Naive thymus-derived CD4-positive, alpha-beta T cell (primary cell): ENCODE results near the gene PROSER2. TPM values are rescaled to one million over a fixed set of nuclear protein-coding genes. Genes with fewer than 3 reads are reported as not detected.

ENCODE experiments used
- ATAC-seq: fragments of 150-1000 bp; cut with Tn5 transposase; 2 replicates; pipeline ENCODE4 v1.10.0; 2021; ENCODE audit warnings: mild to moderate bottlenecking, moderate library complexity
- CTCF ChIA-PET: fragments of 350-600 bp; sonication (Branson Sonifier 250); formaldehyde crosslinking; loops from one replicate; lab custom pipeline; 2021; ENCODE audit warnings: antibody characterized with exemption; lab: Charles Lee
- POLR2A ChIA-PET: fragments of 350-600 bp; sonication (Branson Sonifier 250); formaldehyde crosslinking; loops from one replicate; lab custom pipeline; 2021; ENCODE audit warnings: antibody characterized with exemption, inconsistent platforms; lab: Charles Lee
- DNase-seq, 9 donors: peaks; one replicate each; pipeline versions ENCODE4 v3.0.0 to v3.0.0-alpha.2; 2020 to 2022; ENCODE audit warnings: mixed read lengths in 1 of 9
- H3K27ac ChIP-seq: one replicate; pipeline ENCODE4 v1.7.0; 2013; ENCODE audit warnings: mild to moderate bottlenecking, low read depth, low read length, moderate library complexity
- H3K27me3 ChIP-seq, 2 donors: one replicate each; pipeline ENCODE4 v1.7.0; 2013; ENCODE audit warnings: low read length in 2 of 2, mild to moderate bottlenecking in 2 of 2, moderate library complexity in 2 of 2; ENCODE audit not compliant: control insufficient read depth in 2 of 2, insufficient read depth in 2 of 2
- H3K36me3 ChIP-seq, 3 experiments: 1 replicate in 2 of 3; 2 replicates in 1 of 3; pipeline ENCODE4 v1.7.0; 2013; ENCODE audit warnings: low read length in 3 of 3, mild to moderate bottlenecking in 3 of 3, moderate library complexity in 1 of 3; ENCODE audit not compliant: insufficient read depth in 3 of 3, control insufficient read depth in 2 of 3
- H3K4me1 ChIP-seq, 2 donors: one replicate each; pipeline ENCODE4 v1.7.0; 2013; ENCODE audit warnings: low read length in 2 of 2, mild to moderate bottlenecking in 2 of 2, moderate library complexity in 1 of 2; ENCODE audit not compliant: control insufficient read depth in 2 of 2, insufficient read depth in 2 of 2
- H3K4me3 ChIP-seq: 2 replicates; pipeline ENCODE4 v1.7.0; 2013; ENCODE audit warnings: mild to moderate bottlenecking, low read length
- H3K9me3 ChIP-seq, 3 experiments: 1 replicate in 2 of 3; 2 replicates in 1 of 3; pipeline ENCODE4 v1.7.0; 2013; ENCODE audit warnings: low read length in 3 of 3; ENCODE audit not compliant: control insufficient read depth in 2 of 3
- H3K27ac Mint-ChIP-seq, 9 donors: one replicate each; pipeline ENCODE4 v1.8.0; 2020 to 2022; ENCODE audit warnings: mixed read lengths in 9 of 9, mild to moderate bottlenecking in 8 of 9, moderate library complexity in 5 of 9, inconsistent platforms in 2 of 9
- H3K27me3 Mint-ChIP-seq, 5 donors: one replicate each; pipeline ENCODE4 v1.8.0; 2021 to 2022; ENCODE audit warnings: mixed read lengths in 5 of 5, mild to moderate bottlenecking in 1 of 5
- H3K36me3 Mint-ChIP-seq, 5 donors: one replicate each; pipeline ENCODE4 v1.8.0; 2020 to 2022; ENCODE audit warnings: mixed read lengths in 5 of 5, mild to moderate bottlenecking in 3 of 5, inconsistent platforms in 1 of 5
- H3K4me1 Mint-ChIP-seq, 7 donors: one replicate each; pipeline ENCODE4 v1.8.0; 2020 to 2022; ENCODE audit warnings: mixed read lengths in 7 of 7, mild to moderate bottlenecking in 3 of 7, inconsistent platforms in 1 of 7
- H3K4me3 Mint-ChIP-seq, 10 donors: one replicate each; pipeline ENCODE4 v1.8.0; 2020 to 2022; ENCODE audit warnings: mild to moderate bottlenecking in 10 of 10, mixed read lengths in 10 of 10, moderate library complexity in 6 of 10, inconsistent platforms in 2 of 10
- H3K9me3 Mint-ChIP-seq, 11 donors: one replicate each; pipeline ENCODE4 v1.8.0; 2020 to 2022; ENCODE audit warnings: mixed read lengths in 11 of 11, mild to moderate bottlenecking in 4 of 11, inconsistent platforms in 1 of 11, moderate library complexity in 1 of 11
- intact Hi-C, 2 donors: fragments of 100-400 bp; cut with micrococcal nuclease; formaldehyde crosslinking; loops; one replicate each; pipeline ENCODE4 v1.15.1; 2023
- polyA plus RNA-seq, 2 donors: library from polyadenylated mRNA; unstranded; fragments of 300-500 nt; fragmentation: Illumina TruSeq; gene quantifications; one replicate each; pipeline ENCODE4 v1.2.3, GENCODE V29; 2021
- total RNA-seq, 6 experiments: library from RNA in 5 of 6; stranded (reverse) in 5 of 6; gene quantifications; 1 replicate in 5 of 6; 2 replicates in 1 of 6; pipeline ENCODE4 v1.2.3 and lab custom pipeline; 2021 to 2026

PROSER2 gene
- total and polyA plus RNA-seq, 7 experiments from 2014 or later = 0.07 to 4.9 (median 2.2) TPM

DNA sequence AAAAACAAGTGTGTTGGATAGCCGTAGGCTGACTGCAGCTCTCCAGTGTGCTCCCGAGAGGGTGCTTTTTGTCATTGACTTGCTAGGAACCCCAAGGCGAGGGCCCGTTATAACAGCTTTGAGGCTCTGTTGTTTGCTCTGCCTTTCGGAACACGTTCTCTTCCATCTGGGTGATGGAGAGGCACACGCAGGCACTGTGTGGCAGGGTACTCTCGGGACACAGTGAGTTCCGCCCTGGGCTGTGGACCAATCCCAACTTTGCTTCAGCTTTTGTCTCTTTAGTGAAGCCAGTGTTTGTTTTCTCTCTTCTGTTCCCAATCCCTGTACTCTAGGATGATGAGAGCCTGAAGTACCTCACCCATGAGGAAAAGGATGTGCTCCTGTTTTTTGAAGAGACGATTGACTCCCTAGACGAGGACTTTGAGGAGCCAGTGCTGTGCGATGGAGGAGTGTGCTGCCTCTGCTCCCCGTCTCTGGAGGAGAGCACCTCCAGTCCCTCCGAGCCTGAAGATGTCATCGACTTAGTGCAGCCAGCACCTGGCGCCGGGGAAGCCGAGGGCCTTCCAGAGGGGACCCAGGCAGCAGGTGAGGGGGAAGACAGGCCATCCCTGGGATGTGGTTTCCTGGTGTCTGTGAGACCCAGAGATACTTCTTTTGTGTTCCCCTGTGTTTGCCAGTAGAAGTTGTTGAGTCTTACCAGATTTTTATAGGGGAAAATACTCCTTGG, 43.2 kb downstream of the PROSER2 start:
- H3K36me3 Mint-ChIP-seq = peaks cover 0 to 3% (median 0%) of the 10 kb centered on the region in 5 donors
- H3K9me3 Mint-ChIP-seq = no peaks in the 10 kb centered on the region
- ChIA-PET POLR2A (no interaction called here), CTCF (no interaction called here)
- H3K4me3 Mint-ChIP-seq = peak overlapping the region in 1 of 10 donors; percentile 11
- no peaks in the 10 kb centered on the region for H3K36me3 ChIP-seq
- no peaks in the 10 kb centered on the region for H3K27me3 ChIP-seq
- peaks cover 14 to 45% (median 32%) of the 10 kb centered on the region in 7 donors for H3K4me1 Mint-ChIP-seq
- no peaks in the 10 kb centered on the region for H3K9me3 ChIP-seq
- DNase-seq (no peak), ATAC-seq (no peak)
- H3K27ac Mint-ChIP-seq = peak overlapping the region in 2 of 9 donors; percentile 1 to 62
- no peak overlapping the region for H3K27ac ChIP-seq
- peaks cover 0 to 71% (median 0%) of the 10 kb centered on the region in 5 donors for H3K27me3 Mint-ChIP-seq
- intact Hi-C loops = loop anchor here (10.0 kb wide), 2 partner anchors 48 to 258 kb away; partner anchors contain the start of gene SEC61A2 (in 1 of the 2)
- H3K4me1 ChIP-seq = peaks cover 14 to 18% of the 10 kb centered on the region in 2 donors
- no peak overlapping the region for H3K4me3 ChIP-seq

DNA sequence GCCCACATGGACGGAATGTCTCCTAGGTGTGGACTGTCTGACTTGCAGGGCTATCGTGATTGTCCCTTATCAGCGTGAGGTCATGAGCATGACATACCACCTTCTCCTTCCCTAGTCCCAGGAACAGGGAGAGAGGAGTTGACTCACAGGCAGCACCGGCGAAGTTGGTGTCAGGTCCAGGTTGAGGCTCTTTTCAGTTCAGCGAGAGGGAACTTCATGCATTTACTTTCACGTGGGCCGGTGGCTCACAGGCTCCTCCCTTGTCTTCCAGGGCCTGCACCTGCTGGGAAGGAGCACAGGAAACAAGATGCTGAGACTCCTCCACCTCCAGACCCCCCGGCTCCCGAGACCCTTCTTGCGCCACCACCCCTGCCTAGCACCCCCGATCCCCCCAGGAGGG, 46.1 kb downstream of the PROSER2 start:
- DNase-seq (no peak), ATAC-seq (no peak)
- no peaks in the 10 kb centered on the region for H3K36me3 Mint-ChIP-seq
- ChIA-PET POLR2A (no interaction called here), CTCF (no interaction called here)
- H3K9me3 Mint-ChIP-seq = no peaks in the 10 kb centered on the region
- H3K4me3 ChIP-seq = no peak overlapping the region
- H3K27me3 Mint-ChIP-seq = peaks cover 0 to 73% (median 0%) of the 10 kb centered on the region in 5 donors
- H3K4me1 ChIP-seq = peaks cover 8 to 13% of the 10 kb centered on the region in 2 donors
- intact Hi-C loops = loop anchor here (10.0 kb wide), 2 partner anchors 46 to 256 kb away; partner anchors contain the start of gene SEC61A2 (in 1 of the 2)
- no peaks in the 10 kb centered on the region for H3K9me3 ChIP-seq
- no peaks in the 10 kb centered on the region for H3K27me3 ChIP-seq
- no peaks in the 10 kb centered on the region for H3K36me3 ChIP-seq
- H3K4me1 Mint-ChIP-seq = peaks cover 10 to 35% (median 21%) of the 10 kb centered on the region in 7 donors
- no peak overlapping the region for H3K27ac ChIP-seq
- no peak overlapping the region for H3K27ac Mint-ChIP-seq
- H3K4me3 Mint-ChIP-seq = no peak overlapping the region

DNA sequence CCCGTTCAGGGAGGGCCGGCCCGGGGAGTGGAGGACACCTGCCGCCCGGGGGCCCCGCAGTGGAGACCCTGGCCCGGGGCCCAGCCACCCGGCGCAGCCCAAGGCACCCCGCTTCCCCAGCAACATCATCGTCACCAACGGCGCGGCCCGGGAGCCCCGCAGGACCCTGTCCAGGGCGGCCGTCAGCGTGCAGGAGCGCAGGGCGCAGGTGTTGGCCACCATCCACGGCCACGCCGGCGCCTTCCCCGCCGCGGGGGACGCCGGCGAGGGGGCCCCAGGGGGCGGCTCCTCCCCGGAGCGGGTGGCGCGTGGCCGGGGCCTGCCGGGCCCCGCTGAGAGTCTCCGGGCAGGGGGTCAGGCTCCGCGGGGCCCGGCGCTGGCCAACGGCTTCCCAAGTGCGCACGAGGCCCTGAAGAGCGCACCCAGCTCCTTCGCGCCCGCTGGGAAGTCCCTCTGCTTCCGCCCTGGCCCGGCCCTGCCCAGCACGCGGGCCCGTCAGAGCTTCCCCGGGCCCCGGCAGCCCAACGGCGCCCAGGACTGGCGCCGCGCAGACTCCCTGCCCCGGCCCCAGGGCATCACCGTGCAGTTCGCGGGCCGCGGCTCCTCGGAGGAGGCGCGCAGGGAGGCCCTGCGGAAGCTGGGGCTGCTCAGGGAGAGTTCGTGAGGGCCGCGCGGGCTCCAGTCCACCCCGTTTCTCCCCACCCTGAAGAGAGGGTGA, 46.7 kb downstream of the PROSER2 start:
- POLR2A ChIA-PET = no interaction called here
- Histone ChIP-seq H3K36me3 (no peaks in the 10 kb centered on the region), H3K27ac (no peak overlapping the region), H3K4me3 (no peak overlapping the region), H3K9me3 (no peaks in the 10 kb centered on the region), H3K4me1 (peaks cover 7 to 20% of the 10 kb centered on the region in 2 donors), H3K27me3 (no peaks in the 10 kb centered on the region)
- intact Hi-C loops = loop anchor here (10.0 kb wide), 2 partner anchors 45 to 255 kb away; partner anchors contain the start of gene SEC61A2 (in 1 of the 2)
- Mint-ChIP-seq H3K36me3 (no peaks in the 10 kb centered on the region), H3K4me3 (no peak overlapping the region), H3K9me3 (no peaks in the 10 kb centered on the region), H3K27me3 (peaks cover 0 to 69% (median 0%) of the 10 kb centered on the region in 5 donors), H3K27ac (no peak overlapping the region), H3K4me1 (peaks cover 9 to 35% (median 24%) of the 10 kb centered on the region in 7 donors)
- DNase-seq (no peak), ATAC-seq (no peak)
- CTCF ChIA-PET = no interaction called here

DNA sequence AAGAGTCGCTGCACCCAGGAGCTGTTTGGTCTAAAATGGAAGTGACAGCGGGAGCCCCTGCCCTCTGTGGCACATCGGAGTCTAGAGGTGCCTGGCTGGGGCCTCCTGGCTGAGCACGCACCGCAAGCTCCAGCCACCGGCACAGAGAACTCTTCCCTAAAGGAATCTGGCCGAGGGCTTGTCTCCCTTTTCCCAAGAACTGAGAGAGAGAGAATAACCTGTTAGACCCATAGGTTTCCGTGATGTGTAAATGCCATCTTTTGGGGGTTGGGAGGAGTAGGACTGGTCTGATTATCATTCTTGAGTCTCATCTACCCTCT, 47.3 kb downstream of the PROSER2 start:
- ATAC-seq (no peak), DNase-seq (no peak)
- H3K9me3 ChIP-seq = no peaks in the 10 kb centered on the region
- no peak overlapping the region for H3K27ac ChIP-seq
- H3K36me3 ChIP-seq = no peaks in the 10 kb centered on the region
- no peaks in the 10 kb centered on the region for H3K9me3 Mint-ChIP-seq
- H3K36me3 Mint-ChIP-seq = no peaks in the 10 kb centered on the region
- no peak overlapping the region for H3K4me3 ChIP-seq
- H3K4me1 ChIP-seq = peaks cover 7 to 22% of the 10 kb centered on the region in 2 donors
- peaks cover 9 to 35% (median 26%) of the 10 kb centered on the region in 7 donors for H3K4me1 Mint-ChIP-seq
- H3K27me3 Mint-ChIP-seq = peaks cover 0 to 64% (median 0%) of the 10 kb centered on the region in 5 donors
- intact Hi-C loops = no loop called here
- H3K27me3 ChIP-seq = no peaks in the 10 kb centered on the region
- H3K4me3 Mint-ChIP-seq = no peak overlapping the region
- no peak overlapping the region for H3K27ac Mint-ChIP-seq
- ChIA-PET POLR2A (no interaction called here), CTCF (no interaction called here)

DNA sequence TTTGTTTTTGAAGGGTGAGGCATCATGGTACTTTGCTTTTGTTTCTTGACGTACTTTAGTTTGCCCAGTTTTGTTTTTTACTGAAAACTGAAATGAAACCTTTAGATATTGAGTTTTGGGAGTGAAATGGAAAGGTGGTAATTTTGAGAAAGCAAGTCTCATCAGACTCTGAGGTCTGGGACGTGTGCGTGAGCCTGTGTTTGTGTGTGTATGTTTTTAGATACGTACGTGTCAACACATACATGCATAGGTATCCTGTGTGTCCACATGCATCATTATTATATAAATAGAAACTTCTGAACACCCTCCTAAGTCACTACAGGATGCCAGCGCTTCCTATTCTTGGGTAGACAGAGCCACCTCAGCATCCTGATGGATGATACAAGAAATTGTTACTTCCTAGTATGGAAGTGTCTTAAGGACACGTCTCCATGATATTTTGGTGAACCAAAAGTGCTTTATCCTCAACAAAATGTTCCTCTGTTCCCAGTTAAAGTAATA, 47.8 kb downstream of the PROSER2 start:
- ChIA-PET POLR2A (no interaction called here), CTCF (no interaction called here)
- H3K9me3 Mint-ChIP-seq = no peaks in the 10 kb centered on the region
- no peaks in the 10 kb centered on the region for H3K36me3 Mint-ChIP-seq
- peak overlapping the region in 2 of 9 donors; percentile 32 to 46 for H3K27ac Mint-ChIP-seq
- Histone ChIP-seq H3K36me3 (no peaks in the 10 kb centered on the region), H3K9me3 (no peaks in the 10 kb centered on the region), H3K4me3 (no peak overlapping the region), H3K4me1 (peaks cover 7 to 22% of the 10 kb centered on the region in 2 donors), H3K27me3 (no peaks in the 10 kb centered on the region), H3K27ac (no peak overlapping the region)
- peaks cover 0 to 58% (median 0%) of the 10 kb centered on the region in 5 donors for H3K27me3 Mint-ChIP-seq
- no peak for ATAC-seq
- H3K4me3 Mint-ChIP-seq = peak overlapping the region in 2 of 10 donors; percentile 1 to 6
- no peak for DNase-seq
- intact Hi-C loops = loop anchor here in 1 of 2 donors (1.0 kb wide), 1 partner anchor 8 kb away; no protein-coding TSS in a partner anchor
- peaks cover 9 to 36% (median 29%) of the 10 kb centered on the region in 7 donors for H3K4me1 Mint-ChIP-seq

DNA sequence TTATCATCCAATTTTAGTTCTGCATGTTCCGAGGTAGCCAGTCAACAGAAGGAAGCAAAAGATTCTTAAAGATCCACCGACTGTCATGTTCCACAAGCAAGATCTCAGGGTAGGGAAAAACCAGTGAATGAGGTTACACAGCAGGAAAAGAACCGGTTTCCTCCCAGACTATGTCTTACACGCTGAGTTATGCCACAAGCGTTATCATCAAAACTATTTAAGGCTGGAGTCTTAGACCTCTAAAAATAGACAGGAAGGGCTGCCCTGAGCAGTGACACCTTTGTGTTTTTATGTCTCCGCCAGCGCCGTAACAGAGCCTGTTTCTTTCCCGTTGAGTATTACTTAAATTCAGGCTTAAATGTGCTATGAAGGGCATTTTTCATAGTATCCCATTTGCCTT, 48.3 kb downstream of the PROSER2 start:
- intact Hi-C loops = loop anchor here in 1 of 2 donors (1.0 kb wide), 1 partner anchor 8 kb away; no protein-coding TSS in a partner anchor

More for the DNA sequence above, 48.3 kb downstream of the PROSER2 start:
- no peaks in the 10 kb centered on the region for H3K36me3 ChIP-seq
- no peaks in the 10 kb centered on the region for H3K9me3 ChIP-seq
- H3K27ac Mint-ChIP-seq = peak overlapping the region in 2 of 9 donors; percentile 32 to 46
- H3K4me3 ChIP-seq = no peak overlapping the region
- ATAC-seq = peak; percentile 30
- ChIA-PET POLR2A (interaction anchor here (1.9 kb wide), 1 partner anchor 9 kb away, joined by 8 read pairs; no protein-coding TSS in a partner anchor), CTCF (interaction anchor here (0.6 kb wide), 1 partner anchor 1225 kb away, joined by 3 read pairs; no protein-coding TSS in a partner anchor)
- peak overlapping the region in 6 of 10 donors; percentile 0 to 39 (median 7) for H3K4me3 Mint-ChIP-seq
- no peaks in the 10 kb centered on the region for H3K36me3 Mint-ChIP-seq
- peaks cover 7 to 22% of the 10 kb centered on the region in 2 donors for H3K4me1 ChIP-seq
- peak in 2 of 9 donors; percentile 4 to 13 for DNase-seq
- peaks cover 0 to 53% (median 0%) of the 10 kb centered on the region in 5 donors for H3K27me3 Mint-ChIP-seq
- H3K4me1 Mint-ChIP-seq = peaks cover 9 to 39% (median 29%) of the 10 kb centered on the region in 7 donors
- H3K27ac ChIP-seq = no peak overlapping the region
- H3K9me3 Mint-ChIP-seq = no peaks in the 10 kb centered on the region
- no peaks in the 10 kb centered on the region for H3K27me3 ChIP-seq
